GM10266 (cell line): ENCODE data around the gene SLC16A14.

Experiments used
- DNase-seq: peaks from one replicate; pipeline ENCODE4 v3.0.0; 2012; ENCODE audit errors: extremely low spot score
- TF ChIP-seq, protein P1 (sequence below): IDR thresholded peaks from 2 replicates; pipeline ENCODE4 v1.5.1; 2012; ENCODE audit warnings: mild to moderate bottlenecking, low read depth; ENCODE audit not compliant: control insufficient read depth, insufficient read depth; ENCODE audit errors: missing control alignments

The SLC16A14 gene

DNA sequence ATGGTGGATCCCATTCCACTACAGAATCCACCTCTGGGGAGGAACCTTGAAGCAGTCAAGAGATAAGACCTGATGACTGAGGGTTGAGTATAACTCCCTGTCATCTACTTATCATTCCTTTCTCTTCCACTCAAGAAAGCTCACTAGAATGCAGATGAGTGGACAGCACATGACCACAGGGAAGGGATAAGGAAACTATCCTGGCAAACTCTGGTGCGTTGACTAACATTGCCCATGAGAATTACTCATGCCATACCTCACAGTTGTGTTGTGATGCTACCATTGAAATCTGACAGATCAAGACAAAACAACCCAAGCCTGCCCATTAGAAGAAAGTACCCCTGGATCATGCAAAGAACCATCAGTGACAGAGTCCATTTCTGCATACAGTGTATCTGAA, 26.5 kb downstream of the SLC16A14 start:
- DNase-seq = no peak
- TF ChIP-seq, protein P1, sequence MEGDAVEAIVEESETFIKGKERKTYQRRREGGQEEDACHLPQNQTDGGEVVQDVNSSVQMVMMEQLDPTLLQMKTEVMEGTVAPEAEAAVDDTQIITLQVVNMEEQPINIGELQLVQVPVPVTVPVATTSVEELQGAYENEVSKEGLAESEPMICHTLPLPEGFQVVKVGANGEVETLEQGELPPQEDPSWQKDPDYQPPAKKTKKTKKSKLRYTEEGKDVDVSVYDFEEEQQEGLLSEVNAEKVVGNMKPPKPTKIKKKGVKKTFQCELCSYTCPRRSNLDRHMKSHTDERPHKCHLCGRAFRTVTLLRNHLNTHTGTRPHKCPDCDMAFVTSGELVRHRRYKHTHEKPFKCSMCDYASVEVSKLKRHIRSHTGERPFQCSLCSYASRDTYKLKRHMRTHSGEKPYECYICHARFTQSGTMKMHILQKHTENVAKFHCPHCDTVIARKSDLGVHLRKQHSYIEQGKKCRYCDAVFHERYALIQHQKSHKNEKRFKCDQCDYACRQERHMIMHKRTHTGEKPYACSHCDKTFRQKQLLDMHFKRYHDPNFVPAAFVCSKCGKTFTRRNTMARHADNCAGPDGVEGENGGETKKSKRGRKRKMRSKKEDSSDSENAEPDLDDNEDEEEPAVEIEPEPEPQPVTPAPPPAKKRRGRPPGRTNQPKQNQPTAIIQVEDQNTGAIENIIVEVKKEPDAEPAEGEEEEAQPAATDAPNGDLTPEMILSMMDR = no peak

DNA sequence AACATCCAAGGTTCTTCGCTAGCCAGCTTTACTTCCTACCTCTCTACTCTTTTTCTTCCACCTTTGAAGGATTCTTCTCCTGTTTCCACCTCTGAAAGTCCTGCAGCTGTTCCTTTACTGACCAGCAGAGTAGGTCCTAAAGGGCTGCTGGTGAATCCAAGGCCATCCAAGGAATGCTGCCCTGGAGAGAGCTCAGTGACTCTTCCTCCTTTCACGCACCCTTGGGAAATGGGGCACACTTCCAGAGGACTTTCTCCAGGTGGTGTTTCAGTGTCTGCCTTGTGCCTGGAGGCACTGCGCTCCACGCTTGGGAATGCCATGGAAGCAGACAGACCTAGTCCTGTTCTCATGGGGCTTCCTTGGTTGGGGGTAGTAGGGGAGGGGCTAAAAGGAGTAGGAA, 45.4 kb downstream of the SLC16A14 start:
- no peak for DNase-seq
- TF ChIP-seq, protein P1 = no peak

DNA sequence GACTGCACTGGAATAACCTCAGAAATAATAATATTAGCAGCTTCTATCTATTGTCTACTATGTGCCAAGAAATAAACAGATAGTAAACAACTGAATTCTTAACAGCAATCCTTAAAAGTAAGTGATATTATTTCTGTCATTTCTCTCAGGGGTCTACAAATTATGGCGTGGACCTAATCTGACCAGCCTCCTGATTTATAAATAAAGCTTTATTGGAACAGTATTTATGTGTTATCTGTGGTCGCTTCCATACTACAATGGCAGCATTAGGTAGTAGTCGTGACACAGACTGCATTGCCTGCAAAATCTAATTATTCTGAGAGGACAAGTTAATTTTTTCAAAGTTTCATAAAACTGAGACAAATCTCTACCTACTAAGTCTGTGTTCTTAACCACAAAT, 49.0 kb downstream of the SLC16A14 start:
- TF ChIP-seq, protein P1 = no peak
- DNase-seq = no peak

DNA sequence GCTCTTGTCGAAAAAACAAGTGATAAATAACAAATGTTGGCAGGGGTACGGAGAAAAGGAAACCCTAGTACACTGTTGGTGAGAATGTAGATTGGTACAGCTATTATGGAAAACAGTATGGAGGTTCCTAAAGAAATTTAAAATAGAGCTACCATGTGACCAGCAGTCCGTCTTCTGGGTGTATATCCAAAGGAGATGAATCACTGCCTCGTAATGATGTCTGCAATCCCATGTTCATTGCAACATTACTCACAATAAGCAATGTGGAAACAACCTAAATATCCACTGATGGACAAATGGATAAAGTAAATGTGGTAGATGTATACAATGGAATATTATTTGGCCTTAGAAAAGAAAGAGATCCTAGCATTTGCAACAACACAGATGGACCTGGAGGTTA, 50.6 kb downstream of the SLC16A14 start:
- DNase-seq = no peak
- TF ChIP-seq, protein P1 = no peak

DNA sequence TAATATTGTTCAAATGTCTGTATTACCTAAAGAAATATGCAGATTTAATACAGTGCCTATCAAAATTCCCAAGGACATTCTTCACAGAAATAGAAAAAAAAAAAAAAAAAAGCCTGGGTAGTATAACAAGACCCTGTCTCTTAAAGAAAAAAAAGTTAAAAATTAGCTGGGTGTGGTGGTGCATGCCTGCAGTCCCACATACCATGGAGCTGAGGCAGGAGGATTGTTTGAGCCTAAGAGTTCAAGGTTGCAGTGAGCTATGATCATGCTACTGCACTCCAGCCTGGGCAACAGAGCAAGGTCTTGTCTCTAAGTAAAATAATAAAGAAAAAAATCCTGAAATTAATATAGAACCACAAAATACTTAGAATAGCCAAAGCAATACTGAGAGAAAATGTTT, 51.9 kb downstream of the SLC16A14 start:
- no peak for DNase-seq
- TF ChIP-seq, protein P1 = no peak

DNA sequence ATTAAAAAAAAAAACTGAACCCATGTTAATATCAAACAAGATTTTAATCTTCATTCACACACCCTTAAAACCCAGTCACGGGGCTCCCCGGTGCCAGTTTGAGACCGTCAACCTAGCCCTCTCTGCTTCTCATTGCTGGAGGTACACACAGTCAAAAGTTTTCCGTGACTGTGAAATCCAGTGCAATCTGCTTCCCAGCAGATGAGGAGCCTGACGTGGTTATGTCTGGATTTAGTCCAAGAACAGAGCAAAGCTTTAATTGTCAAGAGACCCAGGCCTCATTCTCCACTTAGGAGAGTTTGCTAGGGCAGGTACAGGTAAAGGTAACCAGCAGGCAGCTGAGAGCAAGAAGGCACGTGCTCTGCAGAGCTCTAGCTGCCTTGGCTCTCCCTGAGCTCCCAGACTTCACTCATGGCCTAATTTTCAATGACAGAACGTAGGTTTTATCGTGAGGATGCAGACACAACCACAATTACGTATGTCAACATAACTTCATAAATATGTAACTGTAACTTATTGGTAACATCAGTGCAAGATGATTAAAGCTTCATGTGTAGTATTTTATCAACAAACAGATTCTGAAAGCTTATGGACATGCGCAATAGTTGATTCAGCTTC, 56.3 kb downstream of the SLC16A14 start:
- TF ChIP-seq, protein P1 = no peak
- DNase-seq = no peak

DNA sequence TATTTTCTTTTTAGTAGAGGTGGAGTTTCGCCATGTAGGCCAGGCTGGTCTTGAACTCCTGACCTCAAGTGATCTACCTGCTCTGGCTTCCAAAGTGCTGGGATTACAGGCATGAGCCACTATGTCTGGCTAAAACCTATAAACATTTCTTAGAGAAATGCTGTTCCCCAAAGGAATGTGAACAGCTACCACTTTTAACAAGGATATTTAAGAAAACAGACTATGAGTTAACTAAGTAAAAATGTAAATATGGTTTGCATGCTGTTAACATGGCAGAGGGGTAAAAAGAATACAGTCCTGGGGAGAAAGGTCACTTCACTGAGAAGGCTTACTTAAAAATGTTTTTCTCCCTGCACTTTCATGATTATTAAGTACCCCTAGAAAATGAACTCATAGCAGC, 57.1 kb downstream of the SLC16A14 start:
- no peak for DNase-seq
- TF ChIP-seq, protein P1 = no peak
